Measurements from ENCODE around the gene KL. TPM values are rescaled to one million over a fixed set of nuclear protein-coding genes. Genes with fewer than 3 reads are reported as not detected.

The KL gene
- polyA plus RNA-seq, 1 donor (not counting 4 experiments of a cell fraction or from before 2014, with no cell fraction given) = not detected

GRCh38 chr13:33007237-33007636 lies 9.0 kb upstream of the KL start:
- H2AFZ ChIP-seq (ENCODE audit: control insufficient read depth, low read length) = no peak overlapping the region
- H3K27me3 ChIP-seq (ENCODE audit: control insufficient read depth, extremely low read depth, insufficient read depth, low read length) = peaks cover 6% of the 10 kb centered on the region
- no peaks in the 10 kb centered on the region for H3K4me1 ChIP-seq (ENCODE audit: control insufficient read depth, extremely low read depth, insufficient read depth, low read length)
- H3K27ac ChIP-seq (ENCODE audit: control insufficient read depth, insufficient read depth, low read length) = no peak overlapping the region
- no peak overlapping the region for H3K4me2 ChIP-seq (ENCODE audit: control insufficient read depth, extremely low read depth, insufficient read depth, low read depth, low read length)
- TF ChIP-seq EZH2 (IDR thresholded peaks at IDR 0.05; ENCODE audit: low read length) (no peak), CTCF (optimal IDR thresholded peaks at IDR 0.05 in 1 of 3, IDR thresholded peaks at IDR 0.05 in 1 of 3, conservative IDR thresholded peaks at IDR 0.05 in 1 of 3; ENCODE audit: extremely low read depth in 1 of 3, insufficient read depth in 2 of 3, low read length in 3 of 3) (no peak)
- H3K79me2 ChIP-seq (ENCODE audit: control insufficient read depth, insufficient read depth, low read length) = no peaks in the 10 kb centered on the region
- H3K9me1 ChIP-seq (ENCODE audit: control insufficient read depth, extremely low read depth, insufficient read depth, low read length) = no peaks in the 10 kb centered on the region
- no peak for DNase-seq (ENCODE audit: low read depth, low spot score)
- dilution Hi-C loops (cut with MboI; ENCODE audit: extremely low pct_ligation_motif_present, low sequenced_read_pairs) = no loop called here
- H3K4me3 ChIP-seq (ENCODE audit: control insufficient read depth in 2 of 3, extremely low read depth in 1 of 3, insufficient read depth in 2 of 3, low read depth in 1 of 3, low read length in 3 of 3) = no peak overlapping the region
- H3K9me3 ChIP-seq (ENCODE audit: control insufficient read depth, low read depth, low read length) = peaks cover 2% of the 10 kb centered on the region
- no peaks in the 10 kb centered on the region for H3K36me3 ChIP-seq (ENCODE audit: control insufficient read depth in 2 of 2, extremely low read depth in 1 of 2, insufficient read depth in 2 of 2, low read length in 2 of 2)
- no peaks in the 10 kb centered on the region for H4K20me1 ChIP-seq (ENCODE audit: control insufficient read depth, extremely low read depth, insufficient read depth, low read length)
- no peak for FAIRE-seq
- H3K9ac ChIP-seq (ENCODE audit: control insufficient read depth, extremely low read depth, insufficient read depth, low read length) = no peak overlapping the region

- Histone ChIP-seq H3K9me3 (ENCODE audit: control insufficient read depth, low read depth, low read length) (peaks cover 2% of the 10 kb centered on the region), H3K9ac (ENCODE audit: control insufficient read depth, extremely low read depth, insufficient read depth, low read length) (no peak overlapping the region), H3K4me2 (ENCODE audit: control insufficient read depth, extremely low read depth, insufficient read depth, low read depth, low read length) (no peak overlapping the region), H3K9me1 (ENCODE audit: control insufficient read depth, extremely low read depth, insufficient read depth, low read length) (no peaks in the 10 kb centered on the region), H4K20me1 (ENCODE audit: control insufficient read depth, extremely low read depth, insufficient read depth, low read length) (no peaks in the 10 kb centered on the region), H3K4me1 (ENCODE audit: control insufficient read depth, extremely low read depth, insufficient read depth, low read length) (no peaks in the 10 kb centered on the region), H3K79me2 (ENCODE audit: control insufficient read depth, insufficient read depth, low read length) (no peaks in the 10 kb centered on the region), H3K27me3 (ENCODE audit: control insufficient read depth, extremely low read depth, insufficient read depth, low read length) (peaks cover 6% of the 10 kb centered on the region), H3K36me3 (ENCODE audit: control insufficient read depth in 2 of 2, extremely low read depth in 1 of 2, insufficient read depth in 2 of 2, low read length in 2 of 2) (no peaks in the 10 kb centered on the region), H3K27ac (ENCODE audit: control insufficient read depth, insufficient read depth, low read length) (no peak overlapping the region), H2AFZ (ENCODE audit: control insufficient read depth, low read length) (no peak overlapping the region), H3K4me3 (ENCODE audit: control insufficient read depth in 2 of 3, extremely low read depth in 1 of 3, insufficient read depth in 2 of 3, low read depth in 1 of 3, low read length in 3 of 3) (no peak overlapping the region)
- dilution Hi-C loops (cut with MboI; ENCODE audit: extremely low pct_ligation_motif_present, low sequenced_read_pairs) = no loop called here
- DNase-seq (ENCODE audit: low read depth, low spot score) (no peak), FAIRE-seq (no peak)
- TF ChIP-seq EZH2 (IDR thresholded peaks at IDR 0.05; ENCODE audit: low read length) (no peak), CTCF (optimal IDR thresholded peaks at IDR 0.05 in 1 of 3, IDR thresholded peaks at IDR 0.05 in 1 of 3, conservative IDR thresholded peaks at IDR 0.05 in 1 of 3; ENCODE audit: extremely low read depth in 1 of 3, insufficient read depth in 2 of 3, low read length in 3 of 3) (no peak)
These were observed 8.3 kb upstream of the KL start for GRCh38 chr13:33007950-33008349.
